RWPE1 (cell line): Measurements from ENCODE around the gene PPP1R3A.

Experiments
- CTCF ChIA-PET: fragments of 350-600 bp; sonication (Branson Sonifier 250); formaldehyde crosslinking; extraction: SDS; loops from one replicate; lab custom pipeline; 2021; lab: Yijun Ruan, JAX
- POLR2A ChIA-PET: fragments of 400-600 bp; formaldehyde crosslinking; extraction: SDS; loops from one replicate; lab custom pipeline; 2020; ENCODE audit warnings: antibody characterized with exemption; ENCODE audit not compliant: low non-redundant PET; lab: Yijun Ruan, JAX
- DNase-seq: peaks from one replicate; pipeline ENCODE4 v3.0.0; 2012; ENCODE audit warnings: low spot score
- H3K27ac ChIP-seq: fragments of 450-650 bp; 2 replicates; pipeline ENCODE4 v1.5.1; 2017
- CTCF ChIP-seq: fragments of 450-650 bp; conservative IDR thresholded peaks from 2 replicates; pipeline ENCODE4 v1.5.1; 2017; ENCODE audit warnings: low read depth, mild to moderate bottlenecking

PPP1R3A gene

GRCh38 chr7:113873554-113874151 is 45.2 kb downstream of the PPP1R3A start:
- ChIA-PET POLR2A (no interaction called here), CTCF (interaction anchor here (0.7 kb wide), 1 partner anchor 242 kb away, joined by 4 read pairs; no protein-coding TSS in a partner anchor)
- no peak for DNase-seq
- no peak overlapping the region for H3K27ac ChIP-seq
- TF ChIP-seq CTCF = no peak

GRCh38 chr7:113872981-113873380 is 45.8 kb downstream of the PPP1R3A start:
- CTCF ChIA-PET = interaction anchor here (0.7 kb wide), 1 partner anchor 242 kb away, joined by 4 read pairs; no protein-coding TSS in a partner anchor
- no peak for DNase-seq
- POLR2A ChIA-PET = no interaction called here
- no peak overlapping the region for H3K27ac ChIP-seq
- no peak for TF ChIP-seq CTCF

- DNase-seq = no peak
- CTCF ChIA-PET = no interaction called here
- H3K27ac ChIP-seq = no peak overlapping the region
- TF ChIP-seq CTCF = no peak
- POLR2A ChIA-PET = no interaction called here
Measured at GRCh38 chr7:113867325-113867724, 51.5 kb downstream of the PPP1R3A start.

GRCh38 chr7:113856010-113856409 is 62.8 kb downstream of the PPP1R3A start:
- CTCF ChIA-PET = no interaction called here
- H3K27ac ChIP-seq = no peak overlapping the region
- TF ChIP-seq CTCF = no peak
- DNase-seq = no peak
- POLR2A ChIA-PET = no interaction called here

- H3K27ac ChIP-seq = no peak overlapping the region
- no peak for TF ChIP-seq CTCF
- POLR2A ChIA-PET = no interaction called here
- no peak for DNase-seq
- CTCF ChIA-PET = interaction anchor here (0.7 kb wide), 1 partner anchor 504 kb away, joined by 4 read pairs; no protein-coding TSS in a partner anchor
Measured at GRCh38 chr7:113840954-113841353, 77.9 kb downstream of the PPP1R3A start.

- ChIA-PET CTCF (interaction anchor here (0.6 kb wide), 1 partner anchor 178 kb away, joined by 3 read pairs; no protein-coding TSS in a partner anchor), POLR2A (no interaction called here)
- H3K27ac ChIP-seq = no peak overlapping the region
- DNase-seq = no peak
- TF ChIP-seq CTCF = no peak
Measured at GRCh38 chr7:113835367-113835766, 83.4 kb downstream of the PPP1R3A start.
